ENCODE results near the gene C9orf152. TPM values are rescaled to one million over a fixed set of nuclear protein-coding genes. Genes with fewer than 3 reads are reported as not detected.
"Not testable (repeated sequence)": the region's sequence is repeated elsewhere in the genome, so short reads cannot be mapped to it uniquely, and the experiment has no call there.

C9orf152 gene
- not detected in 2 replicates for total RNA-seq (2014; rRNA removed; shearing (Covaris generic))
- polyA plus RNA-seq (2015; cell fraction: cytosol; rRNA removed): not detected in 2 replicates
- not detected in 2 replicates for polyA plus RNA-seq (2015; cell fraction: nucleus; rRNA removed)

GRCh38 chr9:110208031-110208430 lies at the start of gene C9orf152:
C9orf152 (minus strand) TSS chr9:110208159; CDS start chr9:110207579, 580 bp downstream.
- DNase-seq (ENCODE audit: low read depth): no peak

GRCh38 chr9:110257097-110257841 lies 49.3 kb upstream of the C9orf152 start:
- no peak for DNase-seq (ENCODE audit: low read depth)

GRCh38 chr9:110256380-110257096 lies 48.6 kb upstream of the C9orf152 start, which contains the start of gene TXN:
TXN (minus strand) TSS chr9:110256507; CDS start chr9:110256435, 72 bp downstream.
- peak; percentile 87 for DNase-seq (ENCODE audit: low read depth)

- peak; percentile 69 for DNase-seq (ENCODE audit: low read depth)
Measured at GRCh38 chr9:110255463-110256379, 47.8 kb upstream of the C9orf152 start.

GRCh38 chr9:110255034-110255462 lies 47.1 kb upstream of the C9orf152 start:
- no peak for DNase-seq (ENCODE audit: low read depth)

- no peak for DNase-seq (ENCODE audit: low read depth)
Measured at GRCh38 chr9:110254500-110254899, 46.5 kb upstream of the C9orf152 start.

GRCh38 chr9:110252509-110253139 lies 44.7 kb upstream of the C9orf152 start:
- DNase-seq (ENCODE audit: low read depth): no peak

- DNase-seq (ENCODE audit: low read depth): not testable (repeated sequence)
Measured at GRCh38 chr9:110251770-110252169, 43.8 kb upstream of the C9orf152 start.

- no peak for DNase-seq (ENCODE audit: low read depth)
Measured at GRCh38 chr9:110251212-110251611, 43.3 kb upstream of the C9orf152 start.

- DNase-seq (ENCODE audit: low read depth): no peak
Measured at GRCh38 chr9:110249603-110250002, 41.6 kb upstream of the C9orf152 start.

- DNase-seq (ENCODE audit: low read depth): no peak
Measured at GRCh38 chr9:110248361-110248760, 40.4 kb upstream of the C9orf152 start.

- no peak for DNase-seq (ENCODE audit: low read depth)
Measured at GRCh38 chr9:110246214-110246613, 38.3 kb upstream of the C9orf152 start.

- no peak for DNase-seq (ENCODE audit: low read depth)
Measured at GRCh38 chr9:110244616-110245015, 36.7 kb upstream of the C9orf152 start.

- DNase-seq (ENCODE audit: low read depth): no peak
Measured at GRCh38 chr9:110241858-110242321, 33.9 kb upstream of the C9orf152 start.

- DNase-seq (ENCODE audit: low read depth): peak; percentile 40
Measured at GRCh38 chr9:110241260-110241857, 33.4 kb upstream of the C9orf152 start.

GRCh38 chr9:110240198-110240597 lies 32.2 kb upstream of the C9orf152 start:
- DNase-seq (ENCODE audit: low read depth): no peak

- DNase-seq (ENCODE audit: low read depth): no peak
Measured at GRCh38 chr9:110228321-110228720, 20.4 kb upstream of the C9orf152 start.

GRCh38 chr9:110224583-110224982 lies 16.6 kb upstream of the C9orf152 start:
- no peak for DNase-seq (ENCODE audit: low read depth)

GRCh38 chr9:110220809-110221208 lies 12.8 kb upstream of the C9orf152 start:
- DNase-seq (ENCODE audit: low read depth): no peak

GRCh38 chr9:110217656-110218099 lies 9.7 kb upstream of the C9orf152 start:
- peak; percentile 41 for DNase-seq (ENCODE audit: low read depth)
